Measurements from ENCODE around the gene GYPC.
"Not testable (repeated sequence)": the region's sequence is repeated elsewhere in the genome, so short reads cannot be mapped to it uniquely, and the experiment has no call there.

Gene GYPC

DNA sequence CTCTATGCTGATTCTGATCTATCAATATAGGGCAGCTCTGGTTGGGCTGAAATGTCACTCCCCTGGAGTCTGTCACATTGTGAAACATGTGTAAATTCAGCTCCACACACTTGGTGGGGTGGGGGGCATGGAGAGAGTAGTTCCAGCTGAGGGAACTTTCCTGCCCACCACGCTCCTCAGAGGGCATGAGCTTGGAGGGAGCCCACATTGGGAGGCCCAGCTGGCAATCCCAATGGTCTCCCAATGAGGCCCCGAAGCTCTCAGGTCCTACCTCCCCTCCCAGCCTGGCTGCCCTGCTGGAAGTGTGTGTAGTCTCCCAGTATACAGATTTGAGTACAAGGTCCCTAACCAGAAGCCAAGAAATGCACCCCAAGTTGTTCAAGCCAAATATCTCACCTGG is 31.5 kb downstream of the GYPC start:
- Histone ChIP-seq H3K4me3 (ENCODE audit: low read depth in 1 of 2, low read length in 2 of 2) (no peak overlapping the region), H3K36me3 (ENCODE audit: control insufficient read depth in 1 of 2, insufficient read depth in 2 of 2, low read length in 2 of 2) (peaks cover 17 to 29% of the 10 kb centered on the region in 2 donors), H3K27ac (ENCODE audit: low read length) (no peak overlapping the region), H3K9me3 (ENCODE audit: control insufficient read depth in 1 of 2, low read length in 2 of 2) (no peaks in the 10 kb centered on the region), H3K4me1 (ENCODE audit: control insufficient read depth in 1 of 2, insufficient read depth in 2 of 2, low read length in 2 of 2) (peaks cover 0 to 5% of the 10 kb centered on the region in 2 donors), H3K27me3 (ENCODE audit: low read depth, low read length) (no peaks in the 10 kb centered on the region)

DNA sequence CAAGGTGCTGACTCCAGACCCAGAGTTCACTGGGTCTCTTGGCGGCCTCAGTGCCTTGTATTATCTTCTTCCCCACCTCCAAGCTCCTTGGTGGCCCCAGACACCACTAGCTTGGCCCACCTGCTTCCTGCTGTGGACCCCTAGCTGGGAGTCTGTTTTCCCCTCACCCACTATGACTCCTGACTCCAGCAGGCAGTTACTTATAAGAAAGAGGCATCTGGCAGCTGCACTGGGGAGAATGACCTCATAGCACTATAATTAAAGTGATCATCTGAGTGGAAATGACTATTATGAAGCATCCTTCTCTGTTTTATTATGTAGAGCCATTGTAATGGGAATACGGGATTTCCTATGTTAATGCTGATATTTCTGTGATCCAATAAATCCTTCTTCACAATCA is 32.6 kb downstream of the GYPC start:
- H3K36me3 ChIP-seq (ENCODE audit: control insufficient read depth in 1 of 2, insufficient read depth in 2 of 2, low read length in 2 of 2) = peaks cover 14 to 26% of the 10 kb centered on the region in 2 donors
- H3K27ac ChIP-seq (ENCODE audit: low read length); H3K4me3 ChIP-seq (ENCODE audit: low read depth in 1 of 2, low read length in 2 of 2); H3K27me3 ChIP-seq (ENCODE audit: low read depth, low read length); H3K9me3 ChIP-seq (ENCODE audit: control insufficient read depth in 1 of 2, low read length in 2 of 2); H3K4me1 ChIP-seq (ENCODE audit: control insufficient read depth in 1 of 2, insufficient read depth in 2 of 2, low read length in 2 of 2): not testable (repeated sequence)

DNA sequence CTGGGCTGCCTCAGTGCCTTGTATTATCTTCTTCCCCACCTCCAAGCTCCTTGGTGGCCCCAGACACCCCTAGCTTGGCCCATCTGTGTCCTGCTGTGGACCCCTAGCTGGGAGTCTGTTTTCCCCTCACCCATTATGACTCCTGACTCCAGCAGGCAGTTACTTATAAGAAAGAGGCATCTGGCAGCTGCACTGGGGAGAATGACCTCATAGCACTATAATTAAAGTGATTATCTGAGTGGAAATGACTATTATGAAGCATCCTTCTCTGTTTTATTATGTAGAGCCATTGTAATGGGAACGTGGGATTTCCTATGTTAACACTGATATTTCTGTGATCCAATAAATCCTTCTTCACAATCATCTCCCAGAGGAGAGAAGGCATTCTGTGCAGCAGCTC is 36.3 kb downstream of the GYPC start:
- H3K27me3 ChIP-seq (ENCODE audit: low read depth, low read length) = not testable (repeated sequence)

DNA sequence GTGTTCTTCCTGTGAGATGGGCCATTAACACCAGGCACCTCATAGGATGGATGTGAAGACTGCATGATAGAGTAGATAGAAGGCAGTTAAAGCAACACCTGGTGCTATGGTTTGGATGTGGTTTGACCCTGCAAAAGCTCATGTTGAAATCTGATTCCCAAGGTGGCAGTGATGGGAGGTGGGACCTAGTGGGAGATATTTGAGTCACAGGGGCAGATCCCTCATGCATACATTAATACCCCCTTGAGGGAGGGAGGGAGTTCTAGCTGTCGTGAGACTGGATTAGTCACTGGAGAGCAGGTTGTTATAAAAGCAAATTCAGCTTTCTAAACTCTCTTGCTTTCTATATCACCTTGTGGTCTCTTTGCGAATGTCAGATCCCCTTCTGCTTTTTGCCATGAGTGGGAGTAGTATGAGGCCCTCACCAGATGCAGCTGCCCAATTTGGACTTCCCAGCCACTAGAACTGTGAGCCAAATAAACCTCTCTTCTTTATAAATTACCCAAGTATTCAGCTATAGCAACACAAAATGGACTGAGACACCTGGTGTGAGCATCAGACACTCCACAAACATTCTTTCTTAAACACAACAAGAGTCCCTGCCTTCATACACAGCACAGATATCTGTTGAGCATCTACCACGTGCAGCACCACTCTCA is 37.1 kb downstream of the GYPC start:
- not testable (repeated sequence) for H3K27me3 ChIP-seq (ENCODE audit: low read depth, low read length); H3K4me1 ChIP-seq (ENCODE audit: control insufficient read depth in 1 of 2, insufficient read depth in 2 of 2, low read length in 2 of 2); H3K4me3 ChIP-seq (ENCODE audit: low read depth in 1 of 2, low read length in 2 of 2); H3K9me3 ChIP-seq (ENCODE audit: control insufficient read depth in 1 of 2, low read length in 2 of 2); H3K27ac ChIP-seq (ENCODE audit: low read length)
- H3K36me3 ChIP-seq (ENCODE audit: control insufficient read depth in 1 of 2, insufficient read depth in 2 of 2, low read length in 2 of 2) = peaks cover 20 to 42% of the 10 kb centered on the region in 2 donors

More for the DNA sequence above, 36.3 kb downstream of the GYPC start:
- H3K4me1 ChIP-seq (ENCODE audit: control insufficient read depth in 1 of 2, insufficient read depth in 2 of 2, low read length in 2 of 2); H3K9me3 ChIP-seq (ENCODE audit: control insufficient read depth in 1 of 2, low read length in 2 of 2); H3K4me3 ChIP-seq (ENCODE audit: low read depth in 1 of 2, low read length in 2 of 2); H3K27ac ChIP-seq (ENCODE audit: low read length): not testable (repeated sequence)
- peaks cover 18 to 34% of the 10 kb centered on the region in 2 donors for H3K36me3 ChIP-seq (ENCODE audit: control insufficient read depth in 1 of 2, insufficient read depth in 2 of 2, low read length in 2 of 2)

DNA sequence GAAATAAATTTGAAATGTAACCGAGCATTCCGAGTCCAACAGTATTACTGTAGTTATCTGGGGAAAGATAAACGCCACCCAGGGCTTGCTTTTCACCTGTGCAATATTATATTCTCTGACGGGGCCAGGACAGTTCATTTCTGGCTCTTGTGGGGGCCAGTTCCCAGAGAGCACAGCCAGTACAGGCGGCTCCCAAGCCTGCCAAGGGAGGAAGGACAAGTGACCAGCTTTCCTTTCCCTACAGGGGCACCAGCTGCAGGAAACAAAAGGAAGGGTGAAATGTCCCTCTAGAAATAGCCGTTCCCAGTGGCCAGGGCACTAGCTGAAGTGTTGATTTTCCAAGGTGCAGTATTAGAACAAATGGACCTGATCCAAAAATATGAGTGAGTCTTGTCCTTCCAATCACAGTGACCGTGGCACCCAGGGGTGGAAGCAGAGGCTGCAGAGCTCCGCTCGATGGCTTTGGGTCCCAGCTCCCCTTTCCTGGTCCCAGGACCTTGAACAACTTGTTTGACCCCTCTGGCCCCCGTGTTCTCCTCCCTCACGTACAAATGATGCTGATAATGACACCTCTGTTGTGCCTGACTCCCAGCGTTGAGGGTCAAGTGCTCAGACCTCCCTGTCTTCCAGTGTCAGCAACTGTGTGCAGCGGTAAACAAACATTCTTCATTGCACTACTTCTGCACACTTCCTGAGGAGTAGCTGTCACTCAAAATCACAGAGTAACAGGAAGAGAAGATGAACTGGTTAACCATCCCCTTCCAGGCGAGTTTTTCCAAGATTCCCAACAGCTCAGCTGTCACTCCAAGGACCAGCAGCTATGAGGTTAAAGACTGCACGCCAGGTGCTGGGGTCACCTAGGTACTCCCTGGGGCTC is 40.9 kb downstream of the GYPC start:
- H3K4me1 ChIP-seq (ENCODE audit: control insufficient read depth in 1 of 2, insufficient read depth in 2 of 2, low read length in 2 of 2) = peaks cover 3 to 26% of the 10 kb centered on the region in 2 donors
- H3K36me3 ChIP-seq (ENCODE audit: control insufficient read depth in 1 of 2, insufficient read depth in 2 of 2, low read length in 2 of 2) = peaks cover 17 to 39% of the 10 kb centered on the region in 2 donors
- H3K27me3 ChIP-seq (ENCODE audit: low read depth, low read length) = no peaks in the 10 kb centered on the region
- H3K4me3 ChIP-seq (ENCODE audit: low read depth in 1 of 2, low read length in 2 of 2) = no peak overlapping the region
- H3K9me3 ChIP-seq (ENCODE audit: control insufficient read depth in 1 of 2, low read length in 2 of 2) = no peaks in the 10 kb centered on the region
- H3K27ac ChIP-seq (ENCODE audit: low read length) = no peak overlapping the region

DNA sequence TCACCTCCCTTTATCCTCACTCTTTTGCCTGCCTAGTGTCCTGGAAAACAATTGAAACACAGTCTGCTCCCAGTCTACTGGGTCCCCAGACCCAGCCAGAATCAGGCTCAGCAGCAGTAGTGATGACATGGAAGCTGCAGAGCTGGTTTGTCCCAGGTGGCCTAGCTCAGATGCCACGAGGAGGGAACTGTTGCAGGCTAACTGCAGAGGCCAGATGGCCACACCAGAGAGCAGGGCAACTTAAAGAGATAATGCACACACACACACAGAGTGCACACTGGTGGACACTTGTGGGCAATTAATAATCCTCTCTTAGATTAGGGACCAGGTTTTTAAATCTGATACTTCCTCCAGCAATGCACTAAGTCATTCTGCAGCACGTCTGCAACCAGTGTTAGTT is 42.4 kb downstream of the GYPC start:
- H3K27ac ChIP-seq (ENCODE audit: low read length) = no peak overlapping the region
- H3K27me3 ChIP-seq (ENCODE audit: low read depth, low read length) = no peaks in the 10 kb centered on the region
- H3K9me3 ChIP-seq (ENCODE audit: control insufficient read depth in 1 of 2, low read length in 2 of 2) = no peaks in the 10 kb centered on the region
- peaks cover 17 to 39% of the 10 kb centered on the region in 2 donors for H3K36me3 ChIP-seq (ENCODE audit: control insufficient read depth in 1 of 2, insufficient read depth in 2 of 2, low read length in 2 of 2)
- no peak overlapping the region for H3K4me3 ChIP-seq (ENCODE audit: low read depth in 1 of 2, low read length in 2 of 2)
- peaks cover 3 to 26% of the 10 kb centered on the region in 2 donors for H3K4me1 ChIP-seq (ENCODE audit: control insufficient read depth in 1 of 2, insufficient read depth in 2 of 2, low read length in 2 of 2)

DNA sequence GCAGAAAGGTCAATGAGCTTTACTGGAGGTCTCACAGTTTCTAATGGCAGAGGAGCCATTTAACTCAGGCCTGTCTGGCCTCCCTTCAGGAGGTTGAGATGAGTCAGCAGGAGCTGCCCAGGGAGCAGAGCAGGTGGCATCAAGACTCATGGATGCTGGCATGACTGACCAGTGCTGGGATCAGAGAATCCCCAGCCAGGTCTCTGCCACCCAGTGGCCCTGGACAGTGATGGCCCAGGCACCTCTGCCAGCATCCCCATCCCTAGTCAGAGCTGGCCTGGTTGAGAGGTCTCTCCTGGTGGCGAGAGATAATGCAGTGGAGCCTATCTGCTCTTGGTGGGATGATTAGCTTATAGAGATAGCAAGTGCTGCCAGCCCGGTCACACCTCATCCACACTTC is 43.1 kb downstream of the GYPC start:
- no peaks in the 10 kb centered on the region for H3K27me3 ChIP-seq (ENCODE audit: low read depth, low read length)
- peaks cover 17 to 35% of the 10 kb centered on the region in 2 donors for H3K36me3 ChIP-seq (ENCODE audit: control insufficient read depth in 1 of 2, insufficient read depth in 2 of 2, low read length in 2 of 2)
- no peak overlapping the region for H3K4me3 ChIP-seq (ENCODE audit: low read depth in 1 of 2, low read length in 2 of 2)
- peaks cover 3 to 27% of the 10 kb centered on the region in 2 donors for H3K4me1 ChIP-seq (ENCODE audit: control insufficient read depth in 1 of 2, insufficient read depth in 2 of 2, low read length in 2 of 2)
- no peaks in the 10 kb centered on the region for H3K9me3 ChIP-seq (ENCODE audit: control insufficient read depth in 1 of 2, low read length in 2 of 2)
- H3K27ac ChIP-seq (ENCODE audit: low read length) = no peak overlapping the region

DNA sequence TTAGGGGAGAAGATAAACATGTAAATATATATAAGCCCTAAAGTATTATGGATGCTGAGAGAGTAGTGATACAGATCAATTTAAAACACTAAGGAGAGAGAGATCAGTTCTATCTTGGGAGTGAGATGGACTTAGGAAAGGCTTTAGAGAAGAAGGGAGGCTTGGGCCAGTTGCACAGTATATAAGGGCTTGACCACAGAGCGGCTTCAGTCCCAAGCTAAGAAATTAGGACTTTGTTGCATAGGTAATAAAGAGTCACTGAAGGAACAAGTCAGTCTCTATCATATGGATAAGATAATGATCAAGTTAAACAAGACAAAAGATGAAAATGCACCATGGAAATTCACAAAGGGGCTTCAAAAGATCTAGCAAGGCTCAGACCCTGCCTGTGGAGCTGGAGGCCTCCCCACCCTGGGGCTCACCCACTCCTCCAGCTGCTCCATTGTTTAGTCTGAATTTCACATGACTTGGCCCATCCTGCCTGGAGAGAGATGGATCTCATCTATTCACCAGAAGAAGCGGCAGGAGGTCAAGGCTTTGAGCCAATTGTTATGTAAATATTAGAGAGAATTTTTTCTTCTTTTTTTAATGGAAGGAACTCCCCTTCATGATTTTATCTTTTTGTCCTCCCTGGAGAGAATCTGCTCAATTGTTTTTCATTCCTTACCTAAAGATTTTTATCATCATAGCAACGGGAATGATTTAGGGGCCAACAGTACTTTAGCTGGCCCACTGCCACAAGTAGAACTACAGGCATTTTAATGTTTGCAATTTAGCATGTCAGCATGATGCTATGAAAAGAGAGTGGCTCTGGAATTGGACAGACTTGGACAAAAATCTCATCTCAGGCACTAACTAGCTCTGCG is 44.0 kb downstream of the GYPC start:
- H3K27ac ChIP-seq (ENCODE audit: low read length) = no peak overlapping the region

DNA sequence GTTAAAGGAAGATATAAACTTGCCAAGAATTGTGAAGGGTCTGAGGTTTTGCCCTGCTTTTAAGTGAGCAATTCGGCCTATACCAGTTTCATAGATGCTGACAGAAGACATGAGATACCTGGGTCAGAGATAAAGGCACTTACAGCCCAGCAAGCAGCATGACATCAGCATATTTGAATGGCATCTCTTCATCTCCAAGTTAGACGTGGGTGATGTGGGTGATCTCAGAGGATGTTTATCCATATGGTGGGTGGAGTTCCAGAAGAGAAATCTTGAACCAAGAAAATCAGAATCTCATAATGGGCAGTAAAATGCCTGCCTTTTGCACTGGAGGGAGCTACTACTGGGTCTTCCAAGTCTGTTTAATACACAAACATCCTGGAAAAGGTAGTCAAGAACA is 44.7 kb downstream of the GYPC start:
- Histone ChIP-seq H3K36me3 (ENCODE audit: control insufficient read depth in 1 of 2, insufficient read depth in 2 of 2, low read length in 2 of 2) (peaks cover 15 to 26% of the 10 kb centered on the region in 2 donors), H3K4me1 (ENCODE audit: control insufficient read depth in 1 of 2, insufficient read depth in 2 of 2, low read length in 2 of 2) (peaks cover 3 to 38% of the 10 kb centered on the region in 2 donors), H3K4me3 (ENCODE audit: low read depth in 1 of 2, low read length in 2 of 2) (no peak overlapping the region), H3K27me3 (ENCODE audit: low read depth, low read length) (no peaks in the 10 kb centered on the region), H3K9me3 (ENCODE audit: control insufficient read depth in 1 of 2, low read length in 2 of 2) (no peaks in the 10 kb centered on the region), H3K27ac (ENCODE audit: low read length) (no peak overlapping the region)

More for the DNA sequence above, 44.0 kb downstream of the GYPC start:
- Histone ChIP-seq H3K36me3 (ENCODE audit: control insufficient read depth in 1 of 2, insufficient read depth in 2 of 2, low read length in 2 of 2) (peaks cover 17 to 32% of the 10 kb centered on the region in 2 donors), H3K9me3 (ENCODE audit: control insufficient read depth in 1 of 2, low read length in 2 of 2) (no peaks in the 10 kb centered on the region), H3K4me1 (ENCODE audit: control insufficient read depth in 1 of 2, insufficient read depth in 2 of 2, low read length in 2 of 2) (peaks cover 3 to 34% of the 10 kb centered on the region in 2 donors), H3K27me3 (ENCODE audit: low read depth, low read length) (no peaks in the 10 kb centered on the region), H3K4me3 (ENCODE audit: low read depth in 1 of 2, low read length in 2 of 2) (no peak overlapping the region)

DNA sequence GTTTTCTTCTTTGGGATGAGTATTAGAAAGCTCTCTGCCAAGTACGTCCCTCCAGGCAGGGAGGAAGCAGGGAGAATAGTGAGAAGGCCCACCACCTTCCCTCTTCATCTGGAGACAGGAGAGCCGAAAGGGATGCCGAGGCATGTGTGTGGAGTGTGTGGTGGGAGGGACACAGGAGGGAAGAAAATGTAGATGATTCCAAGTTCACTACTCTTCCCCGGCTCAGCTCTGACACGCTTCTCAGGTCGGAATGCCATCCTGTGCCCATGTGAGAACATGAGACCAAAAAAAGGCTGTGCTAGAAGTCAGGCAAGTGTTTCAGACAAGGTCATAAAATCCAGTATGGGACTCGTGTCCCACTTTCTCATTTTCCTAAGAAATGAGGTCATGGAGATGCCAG is 47.4 kb downstream of the GYPC start:
- peaks cover 0 to 2% of the 10 kb centered on the region in 2 donors for H3K36me3 ChIP-seq (ENCODE audit: control insufficient read depth in 1 of 2, insufficient read depth in 2 of 2, low read length in 2 of 2)

More for the DNA sequence above, 47.4 kb downstream of the GYPC start:
- Histone ChIP-seq H3K27me3 (ENCODE audit: low read depth, low read length) (no peaks in the 10 kb centered on the region), H3K9me3 (ENCODE audit: control insufficient read depth in 1 of 2, low read length in 2 of 2) (no peaks in the 10 kb centered on the region), H3K4me3 (ENCODE audit: low read depth in 1 of 2, low read length in 2 of 2) (no peak overlapping the region), H3K27ac (ENCODE audit: low read length) (no peak overlapping the region), H3K4me1 (ENCODE audit: control insufficient read depth in 1 of 2, insufficient read depth in 2 of 2, low read length in 2 of 2) (peaks cover 3 to 36% of the 10 kb centered on the region in 2 donors)

Measured in muscle layer of duodenum (tissue), 2 donors.